ENCODE data around the gene LETM1.

- TF ChIP-seq CTCF (conservative IDR thresholded peaks at IDR 0.05; ENCODE audit: low read depth, low read length) (no peak), EZH2phosphoT487 (IDR thresholded peaks at IDR 0.05; ENCODE audit: borderline replicate concordance, low read length) (no peak), EZH2 (IDR thresholded peaks at IDR 0.05; ENCODE audit: low read length, unreplicated experiment) (no peak)
Observed at GRCh38 chr4:1859389-1859753, 3.4 kb upstream of the LETM1 start.
